Breast epithelium (tissue), 3 donors: ENCODE data around the gene ETFA.

Experiments
- CTCF ChIP-seq, 3 donors: fragments of 450-650 bp; IDR thresholded peaks; one replicate each; pipeline ENCODE4 v1.5.1; 2016 to 2017; ENCODE audit warnings: antibody characterized with exemption in 3 of 3, mild to moderate bottlenecking in 3 of 3, moderate library complexity in 3 of 3
- POLR2A ChIP-seq: fragments of 450-650 bp; IDR thresholded peaks from one replicate; pipeline ENCODE4 v1.6.1; 2016; ENCODE audit warnings: antibody characterized with exemption, mild to moderate bottlenecking, moderate library complexity

- no peak for TF ChIP-seq CTCF (IDR thresholded peaks at IDR 0.05)
- TF ChIP-seq POLR2A, result no peak
Measured at GRCh38 chr15:76345583-76345879, 34.3 kb upstream of the ETFA start.
